Retina (tissue), 1 donor: Measurements from ENCODE around the gene BMX.

ENCODE experiments used
- DNase-seq: peaks from one replicate; pipeline ENCODE4 v3.0.0-alpha.2; 2016

Gene BMX

GRCh38 chrX:15509845-15510244 lies 9.2 kb downstream of the BMX start:
- no peak for DNase-seq

- no peak for DNase-seq
Measured at GRCh38 chrX:15511563-15511962, 11.0 kb downstream of the BMX start.

- no peak for DNase-seq
Measured at GRCh38 chrX:15512401-15512965, 11.9 kb downstream of the BMX start.

GRCh38 chrX:15514279-15514678 lies 13.7 kb downstream of the BMX start:
- DNase-seq, result no peak

- no peak for DNase-seq
Measured at GRCh38 chrX:15515931-15516330, 15.3 kb downstream of the BMX start.

GRCh38 chrX:15522464-15522863 lies 21.9 kb downstream of the BMX start:
- DNase-seq, result no peak

DNA sequence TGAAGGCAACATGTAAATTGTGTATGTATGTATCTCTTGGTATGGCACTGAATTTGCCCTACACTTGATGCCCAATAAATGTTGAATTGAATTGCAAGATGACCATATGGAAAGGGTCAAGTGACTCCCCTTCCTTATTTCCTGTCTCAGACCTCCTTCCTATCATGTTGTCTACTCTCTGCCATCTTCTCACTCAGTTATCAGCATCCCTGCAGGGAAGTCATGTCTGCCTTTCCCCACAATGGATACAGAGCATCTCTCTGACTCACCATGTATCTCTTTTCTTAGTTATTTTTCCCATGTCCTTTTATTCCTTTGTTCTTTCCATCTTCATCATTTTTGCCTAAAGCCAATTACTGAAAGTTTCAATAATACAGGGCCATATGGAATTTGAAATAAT lies 22.5 kb downstream of the BMX start:
- no peak for DNase-seq

- DNase-seq, result no peak
Measured at GRCh38 chrX:15524417-15524816, 23.8 kb downstream of the BMX start.

DNA sequence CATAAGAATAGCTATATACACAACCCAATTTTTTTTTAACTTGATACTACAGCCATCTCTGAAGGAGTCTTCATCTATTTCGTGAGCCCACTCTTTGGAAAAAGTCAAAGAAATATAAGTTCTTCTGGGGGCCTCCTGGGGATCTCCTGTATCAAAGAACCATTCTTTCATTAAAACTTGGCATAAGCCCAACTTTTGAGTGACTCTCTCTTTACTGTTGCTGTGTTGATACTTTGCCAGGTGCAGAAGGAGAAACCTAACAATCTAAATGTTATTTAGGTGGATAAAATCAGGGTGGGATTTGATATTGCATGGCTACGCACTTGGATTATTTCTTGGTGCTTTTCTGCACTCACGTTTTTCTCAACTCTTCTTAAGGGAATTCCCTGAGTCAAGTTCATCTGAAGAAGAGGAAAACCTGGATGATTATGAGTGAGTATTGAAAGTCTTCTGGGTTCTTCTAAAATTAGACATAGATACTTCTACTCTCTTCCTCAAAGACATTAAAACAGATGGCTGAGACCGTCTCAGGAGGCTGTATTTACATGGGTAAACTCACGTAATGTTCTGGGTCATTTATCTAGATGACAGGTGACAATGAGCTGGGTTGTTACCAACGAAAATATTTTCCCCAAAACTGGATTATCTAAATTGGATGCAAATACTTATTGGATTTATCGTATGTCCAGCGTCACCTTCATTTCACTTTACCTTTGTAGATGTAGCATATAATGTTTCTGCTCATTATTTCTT lies 25.2 kb downstream of the BMX start:
- DNase-seq, result no peak

GRCh38 chrX:15529165-15529564 lies 28.6 kb downstream of the BMX start:
- no peak for DNase-seq

GRCh38 chrX:15530318-15530717 lies 29.7 kb downstream of the BMX start:
- no peak for DNase-seq

GRCh38 chrX:15546745-15547144 lies 46.1 kb downstream of the BMX start:
- DNase-seq, result no peak

DNA sequence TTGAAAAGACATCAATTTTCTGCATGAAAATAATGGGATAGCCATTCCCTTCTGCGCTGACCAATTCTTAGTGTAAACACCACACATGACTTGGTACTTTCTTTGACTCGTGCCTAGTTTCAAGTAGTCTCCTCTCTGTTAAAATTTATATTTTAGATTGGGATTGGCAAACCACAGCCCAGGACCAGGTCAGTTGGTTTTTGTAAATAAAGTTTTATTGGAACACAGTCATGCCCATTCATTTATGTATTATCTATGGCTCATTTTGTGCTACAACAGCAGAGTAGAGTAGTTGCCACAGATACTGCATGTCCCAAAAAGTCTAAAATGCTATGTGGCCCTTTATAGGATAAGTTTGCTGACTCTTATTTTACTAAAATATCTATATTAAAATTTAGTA lies 46.7 kb downstream of the BMX start:
- DNase-seq, result no peak

GRCh38 chrX:15549189-15550012 lies 48.8 kb downstream of the BMX start:
- DNase-seq, result no peak

- no peak for DNase-seq
Measured at GRCh38 chrX:15559227-15559626, 58.6 kb downstream of the BMX start.

DNA sequence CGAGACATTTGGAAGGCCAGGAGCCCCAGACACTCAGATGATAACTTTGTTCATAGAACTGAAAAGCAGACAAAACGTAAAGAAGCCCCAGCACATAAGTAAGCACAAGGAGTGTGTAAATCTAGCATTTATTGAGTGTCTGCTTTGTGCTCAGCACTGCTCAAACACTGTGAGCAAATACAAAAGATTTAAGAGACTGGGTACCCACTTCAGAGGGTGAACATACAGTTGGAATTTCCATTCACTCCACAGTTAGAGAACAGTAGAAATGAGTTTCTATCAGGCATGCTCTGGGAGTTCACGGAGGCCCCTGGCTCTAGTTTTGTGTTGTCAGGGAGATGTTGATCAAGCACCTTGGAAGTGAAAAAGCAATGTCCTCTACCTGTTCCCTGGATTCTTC lies 60.3 kb downstream of the BMX start:
- no peak for DNase-seq

GRCh38 chrX:15563056-15563455 lies 62.4 kb downstream of the BMX start:
- no peak for DNase-seq

DNA sequence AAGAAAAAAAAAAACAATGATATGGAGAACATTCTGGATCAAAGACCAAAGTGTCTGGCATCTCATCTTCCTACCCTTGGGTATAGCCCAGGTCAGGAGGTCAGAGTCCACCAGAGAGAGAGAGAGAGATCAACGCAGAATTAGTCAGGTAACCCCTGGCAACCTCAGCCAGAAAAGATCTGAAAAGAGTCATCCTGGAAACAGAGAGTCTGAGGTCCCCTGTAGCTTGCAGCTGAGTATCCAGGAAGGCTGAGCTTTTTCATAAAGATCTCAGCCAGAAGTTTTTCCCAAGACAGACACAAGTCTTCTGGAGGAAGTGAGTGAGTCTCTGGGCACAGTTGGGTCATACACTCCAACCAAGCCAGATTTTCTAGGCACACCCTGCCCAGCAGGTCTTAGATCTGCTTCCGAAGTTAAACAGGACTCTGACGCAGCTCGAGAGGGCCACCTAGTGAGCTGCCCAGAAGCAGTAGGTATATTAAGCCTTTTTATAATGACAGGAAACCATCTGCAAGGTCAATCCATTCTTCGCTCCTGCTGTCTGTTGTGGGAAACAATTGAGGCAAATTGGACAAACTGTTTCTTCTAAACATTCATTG lies 64.5 kb downstream of the BMX start:
- DNase-seq, result peak; percentile 30

- DNase-seq, result no peak
Measured at GRCh38 chrX:15566244-15566643, 65.6 kb downstream of the BMX start.

- no peak for DNase-seq
Measured at GRCh38 chrX:15567267-15567666, 66.7 kb downstream of the BMX start.

DNA sequence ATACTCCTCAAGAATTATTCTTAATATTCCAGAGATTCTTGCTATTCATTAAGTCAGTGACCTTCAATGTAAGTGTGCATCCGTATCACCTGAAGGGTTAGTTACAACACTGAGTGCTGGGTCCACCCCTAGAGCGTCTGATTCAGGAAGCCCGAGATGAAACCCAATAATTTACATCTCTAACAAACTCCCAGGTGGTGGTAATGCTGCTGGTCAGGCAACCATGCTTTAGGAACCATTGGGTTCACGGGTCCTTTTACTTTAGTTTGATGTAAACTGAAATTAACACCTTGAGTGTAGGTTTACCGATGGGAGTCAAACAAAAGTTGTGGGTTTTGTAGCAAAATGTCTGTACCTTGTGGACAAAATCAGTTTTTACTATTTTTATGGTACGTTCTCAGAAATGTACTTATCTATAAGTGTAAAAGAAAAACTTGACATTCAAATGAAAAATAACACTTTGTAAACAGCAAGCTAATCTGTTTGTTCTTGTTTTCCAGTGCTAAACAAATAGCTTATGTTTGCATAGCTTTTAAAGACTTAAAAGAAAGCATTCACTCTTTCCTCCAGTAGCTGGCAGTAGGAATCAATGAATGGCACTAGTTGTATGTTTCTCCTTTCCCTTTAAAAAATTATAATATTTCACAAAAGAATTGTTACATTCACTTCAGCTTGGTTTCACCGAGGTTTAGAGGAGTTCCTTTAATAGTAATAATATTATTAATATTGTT lies 67.4 kb downstream of the BMX start:
- DNase-seq, result no peak

DNA sequence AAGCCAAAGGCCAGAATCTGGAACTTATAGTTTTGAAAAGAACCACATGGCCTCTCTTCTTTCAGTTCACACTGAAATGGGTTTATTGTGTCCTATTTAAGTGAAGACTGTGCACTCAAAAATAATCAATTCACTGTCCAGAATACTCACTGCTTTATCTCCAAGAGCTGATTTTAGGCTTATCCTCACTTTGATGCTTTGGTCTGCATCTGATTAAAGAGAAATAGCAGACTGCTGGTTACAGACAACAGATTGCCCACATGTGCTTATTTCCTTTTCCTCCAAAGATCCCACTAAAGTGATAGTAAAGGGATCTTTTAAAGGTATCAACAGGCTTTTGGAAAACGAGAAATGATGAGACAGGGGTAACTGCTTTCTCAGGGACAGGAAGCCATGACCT lies 69.5 kb downstream of the BMX start:
- DNase-seq, result no peak

- no peak for DNase-seq
Measured at GRCh38 chrX:15574017-15574416, 73.4 kb downstream of the BMX start.
